HepG2 (cell line): ENCODE measurements around the gene NGF. TPM values are rescaled to one million over a fixed set of nuclear protein-coding genes. Genes with fewer than 3 reads are reported as not detected.

Experiments
- ATAC-seq: fragments of 200-7000 bp; cut with Tn5 transposase; 3 replicates; pipeline ENCODE4 v1.9.1; 2020; ENCODE audit warnings: mild to moderate bottlenecking, moderate library complexity
- BruUV-seq: library from RNA; stranded (reverse); fragments of 400-500 nt; replicated peaks from 2 replicates; lab custom pipeline; 2021; lab: Mats Ljungman, UMichigan
- CTCF ChIA-PET: fragments of 300-600 bp; formaldehyde crosslinking; extraction: SDS; loops from one replicate; lab custom pipeline; 2021; ENCODE audit warnings: low total read pairs, inconsistent platforms, low intra/inter-chr PET ratio; lab: Yijun Ruan, JAX
- POLR2A ChIA-PET: fragments of 350-600 bp; sonication (Branson Sonifier 250); formaldehyde crosslinking; loops from one replicate; lab custom pipeline; 2020; ENCODE audit warnings: antibody characterized with exemption, inconsistent platforms; lab: Yijun Ruan, JAX
- DNase-seq: peaks from one replicate; pipeline ENCODE4 v3.0.0-alpha.2; 2015; ENCODE audit warnings: low spot score
- FAIRE-seq: peaks from 3 replicates; lab custom pipeline; 2011; peaks lifted over from hg19 to GRCh38; lab: Jason Lieb, UNC
- H2AFZ ChIP-seq: one replicate; pipeline ENCODE4 v1.6.1; 2011; ENCODE audit warnings: low read length, inconsistent platforms
- H3K27ac ChIP-seq: fragments of 300-600 bp; 3 replicates; pipeline ENCODE4 v1.8.0; 2011; ENCODE audit warnings: mixed run types, mild to moderate bottlenecking, mixed read lengths, low read length, inconsistent platforms; ENCODE audit not compliant: insufficient read depth; ENCODE audit errors: extremely low read length
- H3K27me3 ChIP-seq, 2 experiments: fragments of 200-600 bp in 1 of 2; 2 replicates in 1 of 2; 3 replicates in 1 of 2; pipeline versions ENCODE4 v1.6.0 to v1.8.0; 2011; ENCODE audit warnings: low read length in 2 of 2, mild to moderate bottlenecking in 2 of 2, moderate library complexity in 2 of 2, inconsistent platforms in 1 of 2; ENCODE audit not compliant: insufficient read depth in 2 of 2, control insufficient read depth in 1 of 2
- H3K36me3 ChIP-seq, 2 experiments: fragments of 200-600 bp in 1 of 2; replicated peaks in 1 of 2; 2 replicates in 1 of 2; 3 replicates in 1 of 2; pipeline versions ENCODE4 v1.5.1 to v1.8.0; 2011; ENCODE audit warnings: low read length in 2 of 2, inconsistent platforms in 1 of 2; ENCODE audit not compliant: insufficient read depth in 2 of 2, control insufficient read depth in 1 of 2
- H3K4me1 ChIP-seq: 2 replicates; pipeline ENCODE4 v1.5.1; 2012; ENCODE audit warnings: low read length, inconsistent platforms; ENCODE audit not compliant: insufficient read depth
- H3K4me2 ChIP-seq: 2 replicates; pipeline ENCODE4 v1.6.0; 2011; ENCODE audit warnings: low read depth, low read length, inconsistent platforms
- H3K4me3 ChIP-seq, 3 experiments: fragments of 200-600 bp in 1 of 3; sonication (generic), shearing (Covaris generic) in 1 of 3; replicated peaks in 1 of 3; 2 replicates each; pipeline ENCODE4 v1.5.1; 2011 to 2016; ENCODE audit warnings: low read length in 3 of 3, inconsistent platforms in 2 of 3, low read depth in 2 of 3, mild to moderate bottlenecking in 2 of 3, control low read depth in 1 of 3, mixed read lengths in 1 of 3; ENCODE audit not compliant: insufficient read depth in 1 of 3
- H3K79me2 ChIP-seq: one replicate; pipeline ENCODE4 v1.6.1; 2011; ENCODE audit warnings: low read length, inconsistent platforms; ENCODE audit not compliant: insufficient read depth
- H3K9ac ChIP-seq: 2 replicates; pipeline ENCODE4 v1.6.0; 2011; ENCODE audit warnings: mild to moderate bottlenecking, low read depth, low read length, inconsistent platforms; ENCODE audit not compliant: insufficient read depth
- H3K9me3 ChIP-seq: 2 replicates; pipeline ENCODE4 v1.5.1; 2012; ENCODE audit warnings: mild to moderate bottlenecking, low read length
- H4K20me1 ChIP-seq: 2 replicates; pipeline ENCODE4 v1.6.0; 2011; ENCODE audit warnings: inconsistent platforms, mild to moderate bottlenecking, low read length, moderate library complexity; ENCODE audit not compliant: insufficient read depth
- HMG20A ChIP-seq: IDR thresholded peaks from 2 replicates; pipeline ENCODE4 v1.6.1; 2016; ENCODE audit warnings: borderline replicate concordance
- ZBTB7B ChIP-seq: sonication (generic); formaldehyde crosslinking; IDR thresholded peaks from 2 replicates; pipeline ENCODE4 v1.4.0; 2020; ENCODE audit warnings: missing genetic modification reagents
- ZNF747 ChIP-seq: sonication (generic); formaldehyde crosslinking; IDR thresholded peaks from 2 replicates; pipeline ENCODE4 v1.8.1; 2023; ENCODE audit warnings: missing genetic modification reagents, mild to moderate bottlenecking, borderline replicate concordance
- WGBS: methylation state at CpG from one replicate; pipeline ENCODE4 v1.1.6; 2017; ENCODE audit warnings: low lambda C conversion rate; 5-methylcytosine and 5-hydroxymethylcytosine counted together
- in situ Hi-C: cut with HindIII; loops from 2 replicates; pipeline ENCODE4 v1.10.0; 2017; ENCODE audit warnings: low pct_unique_long_range_greater_than_20kb; ENCODE audit not compliant: extremely low pct_ligation_motif_present
- intact Hi-C: fragments of 100-400 bp; cut with micrococcal nuclease; formaldehyde crosslinking; loops from one replicate; pipeline ENCODE4 v1.10.0; 2022; ENCODE audit not compliant: unreplicated experiment
- polyA plus RNA-seq, 8 experiments: library from polyadenylated mRNA; depleted of rRNA in 3 of 8; stranded (reverse) in 7 of 8; unstranded in 1 of 8; fragments of >200 nt; fragmentation: Illumina TruSeq in 4 of 8; extraction: Trizol in 4 of 8; gene quantifications; 2 replicates each; pipeline versions ENCODE4 v1.2.1 to v1.2.3, GENCODE V29; 2011 to 2016; ENCODE audit warnings: low read depth in 4 of 8, missing spikeins in 1 of 8, mixed read lengths in 1 of 8; ENCODE audit not compliant: insufficient read depth in 1 of 8
- total RNA-seq, 5 experiments: library from RNA; depleted of rRNA; stranded (reverse); fragments of >200 nt; fragmentation: Illumina TruSeq; extraction: Trizol; gene quantifications; 2 replicates each; pipeline ENCODE4 v1.2.3, GENCODE V29; 2016; ENCODE audit warnings: low read depth in 1 of 5
- TF ChIP-seq, protein P1 (sequence below): fragments of 450-650 bp; IDR thresholded peaks from 2 replicates; pipeline ENCODE4 v1.6.1; 2017
- TF ChIP-seq, protein P2 (sequence below): sonication (generic); formaldehyde crosslinking; IDR thresholded peaks from 2 replicates; pipeline ENCODE4 v1.9.0; 2021; ENCODE audit warnings: missing genetic modification reagents, mild to moderate bottlenecking, borderline replicate concordance
- TF ChIP-seq, protein P3 (sequence below): sonication (generic); formaldehyde crosslinking; IDR thresholded peaks from 2 replicates; pipeline ENCODE4 v1.4.0; 2020; ENCODE audit warnings: missing genetic modification reagents, mild to moderate bottlenecking, borderline replicate concordance

The NGF gene
- total and polyA plus RNA-seq, 2 of the 13 experiments (the other 11 are each of a cell fraction or from before 2014, with no cell fraction given) = not detected

DNA sequence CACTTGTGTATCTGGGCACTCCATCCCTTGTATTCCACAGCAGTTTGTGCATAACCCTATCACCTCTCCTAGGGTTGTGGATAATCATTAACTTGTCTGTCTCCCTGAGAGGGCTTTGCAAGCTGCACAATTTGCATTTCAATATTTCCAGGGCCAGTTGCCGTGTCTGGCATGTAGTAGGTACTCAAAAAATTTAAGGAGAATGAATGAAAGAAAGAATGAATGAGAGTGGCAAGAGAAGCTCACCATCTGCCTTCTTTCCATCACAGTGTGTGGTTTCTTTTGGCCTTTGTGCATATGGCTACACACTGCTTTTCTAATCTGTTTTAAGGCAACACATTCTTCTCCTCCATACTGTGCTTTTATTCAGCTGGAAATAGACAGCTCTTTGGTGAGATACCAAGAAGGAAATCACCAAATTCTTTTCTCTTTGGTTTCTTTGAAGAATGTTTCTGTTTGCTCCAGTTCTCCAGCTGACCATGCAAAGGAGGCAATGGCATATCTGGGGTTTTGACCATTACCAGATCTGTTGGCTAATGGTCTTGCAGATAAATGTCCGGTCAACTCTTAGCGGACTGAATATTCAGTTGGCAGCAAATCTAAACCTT lies 49.4 kb downstream of the NGF start:
- Histone ChIP-seq H3K4me2 (no peak overlapping the region), H3K9me3 (no peaks in the 10 kb centered on the region), H3K4me3 (no peak overlapping the region), H2AFZ (no peak overlapping the region), H3K27me3 (no peaks in the 10 kb centered on the region; a peak in 1 of 5 replicates), H3K36me3 (no peaks in the 10 kb centered on the region), H3K27ac (no peak overlapping the region), H3K79me2 (no peaks in the 10 kb centered on the region)
- no peak for ATAC-seq
- BruUV-seq = no TSS peak
- DNase-seq = no peak
- POLR2A ChIA-PET = no interaction called here
- intact Hi-C loops = no loop called here
- 59% methylated on average over 3 of the region's 3 CpGs for WGBS
- no peak for TF ChIP-seq ZNF747 (CRISPR knock-in tag)
- TF ChIP-seq, protein P1, sequence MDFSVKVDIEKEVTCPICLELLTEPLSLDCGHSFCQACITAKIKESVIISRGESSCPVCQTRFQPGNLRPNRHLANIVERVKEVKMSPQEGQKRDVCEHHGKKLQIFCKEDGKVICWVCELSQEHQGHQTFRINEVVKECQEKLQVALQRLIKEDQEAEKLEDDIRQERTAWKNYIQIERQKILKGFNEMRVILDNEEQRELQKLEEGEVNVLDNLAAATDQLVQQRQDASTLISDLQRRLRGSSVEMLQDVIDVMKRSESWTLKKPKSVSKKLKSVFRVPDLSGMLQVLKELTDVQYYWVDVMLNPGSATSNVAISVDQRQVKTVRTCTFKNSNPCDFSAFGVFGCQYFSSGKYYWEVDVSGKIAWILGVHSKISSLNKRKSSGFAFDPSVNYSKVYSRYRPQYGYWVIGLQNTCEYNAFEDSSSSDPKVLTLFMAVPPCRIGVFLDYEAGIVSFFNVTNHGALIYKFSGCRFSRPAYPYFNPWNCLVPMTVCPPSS = no peak
- TF ChIP-seq HMG20A (CRISPR knock-in tag) = no peak
- TF ChIP-seq, protein P2, sequence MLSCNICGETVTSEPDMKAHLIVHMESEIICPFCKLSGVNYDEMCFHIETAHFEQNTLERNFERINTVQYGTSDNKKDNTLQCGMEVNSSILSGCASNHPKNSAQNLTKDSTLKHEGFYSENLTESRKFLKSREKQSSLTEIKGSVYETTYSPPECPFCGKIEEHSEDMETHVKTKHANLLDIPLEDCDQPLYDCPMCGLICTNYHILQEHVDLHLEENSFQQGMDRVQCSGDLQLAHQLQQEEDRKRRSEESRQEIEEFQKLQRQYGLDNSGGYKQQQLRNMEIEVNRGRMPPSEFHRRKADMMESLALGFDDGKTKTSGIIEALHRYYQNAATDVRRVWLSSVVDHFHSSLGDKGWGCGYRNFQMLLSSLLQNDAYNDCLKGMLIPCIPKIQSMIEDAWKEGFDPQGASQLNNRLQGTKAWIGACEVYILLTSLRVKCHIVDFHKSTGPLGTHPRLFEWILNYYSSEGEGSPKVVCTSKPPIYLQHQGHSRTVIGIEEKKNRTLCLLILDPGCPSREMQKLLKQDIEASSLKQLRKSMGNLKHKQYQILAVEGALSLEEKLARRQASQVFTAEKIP (CRISPR knock-in tag) = no peak
- TF ChIP-seq, protein P3, sequence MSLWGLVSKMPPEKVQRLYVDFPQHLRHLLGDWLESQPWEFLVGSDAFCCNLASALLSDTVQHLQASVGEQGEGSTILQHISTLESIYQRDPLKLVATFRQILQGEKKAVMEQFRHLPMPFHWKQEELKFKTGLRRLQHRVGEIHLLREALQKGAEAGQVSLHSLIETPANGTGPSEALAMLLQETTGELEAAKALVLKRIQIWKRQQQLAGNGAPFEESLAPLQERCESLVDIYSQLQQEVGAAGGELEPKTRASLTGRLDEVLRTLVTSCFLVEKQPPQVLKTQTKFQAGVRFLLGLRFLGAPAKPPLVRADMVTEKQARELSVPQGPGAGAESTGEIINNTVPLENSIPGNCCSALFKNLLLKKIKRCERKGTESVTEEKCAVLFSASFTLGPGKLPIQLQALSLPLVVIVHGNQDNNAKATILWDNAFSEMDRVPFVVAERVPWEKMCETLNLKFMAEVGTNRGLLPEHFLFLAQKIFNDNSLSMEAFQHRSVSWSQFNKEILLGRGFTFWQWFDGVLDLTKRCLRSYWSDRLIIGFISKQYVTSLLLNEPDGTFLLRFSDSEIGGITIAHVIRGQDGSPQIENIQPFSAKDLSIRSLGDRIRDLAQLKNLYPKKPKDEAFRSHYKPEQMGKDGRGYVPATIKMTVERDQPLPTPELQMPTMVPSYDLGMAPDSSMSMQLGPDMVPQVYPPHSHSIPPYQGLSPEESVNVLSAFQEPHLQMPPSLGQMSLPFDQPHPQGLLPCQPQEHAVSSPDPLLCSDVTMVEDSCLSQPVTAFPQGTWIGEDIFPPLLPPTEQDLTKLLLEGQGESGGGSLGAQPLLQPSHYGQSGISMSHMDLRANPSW = no peak
- no peak for TF ChIP-seq ZBTB7B (CRISPR knock-in tag)
- TF ChIP-seq, all 625 proteins: peak for 0
- in situ Hi-C loops = no loop called here
- CTCF ChIA-PET = no interaction called here
- Histone ChIP-seq H3K4me1 (no peaks in the 10 kb centered on the region), H3K9ac (no peak overlapping the region), H4K20me1 (no peaks in the 10 kb centered on the region)
- FAIRE-seq = no peak
